Superior temporal gyrus (tissue), 1 donor: ENCODE measurements around the gene ADAM21.
"Not testable (repeated sequence)": the region's sequence is repeated elsewhere in the genome, so short reads cannot be mapped to it uniquely, and the experiment has no call there.

ENCODE experiments used
- DNase-seq: peaks from one replicate; pipeline ENCODE4 v3.0.0-alpha.2; 2016; ENCODE audit errors: extremely low spot score

Gene ADAM21

GRCh38 chr14:70477356-70478105, 25.6 kb downstream of the ADAM21 start:
- DNase-seq: not testable (repeated sequence)

- no peak for DNase-seq
Observed at GRCh38 chr14:70489579-70490200, 37.7 kb downstream of the ADAM21 start.

- DNase-seq: no peak
Observed at GRCh38 chr14:70498191-70498590, 46.2 kb downstream of the ADAM21 start.
